Suppressor macrophage treated with lipopolysaccharide for 4 hours (primary cell): Measurements from ENCODE around the gene RBM6.
"Not testable (repeated sequence)": the region's sequence is repeated elsewhere in the genome, so short reads cannot be mapped to it uniquely, and the experiment has no call there.

Source experiments
- DNase-seq: peaks from one replicate; pipeline ENCODE4 v3.0.0-alpha.2; 2020

Gene RBM6

GRCh38 chr3:49994476-49994875, 54.5 kb downstream of the RBM6 start:
- no peak for DNase-seq

DNA sequence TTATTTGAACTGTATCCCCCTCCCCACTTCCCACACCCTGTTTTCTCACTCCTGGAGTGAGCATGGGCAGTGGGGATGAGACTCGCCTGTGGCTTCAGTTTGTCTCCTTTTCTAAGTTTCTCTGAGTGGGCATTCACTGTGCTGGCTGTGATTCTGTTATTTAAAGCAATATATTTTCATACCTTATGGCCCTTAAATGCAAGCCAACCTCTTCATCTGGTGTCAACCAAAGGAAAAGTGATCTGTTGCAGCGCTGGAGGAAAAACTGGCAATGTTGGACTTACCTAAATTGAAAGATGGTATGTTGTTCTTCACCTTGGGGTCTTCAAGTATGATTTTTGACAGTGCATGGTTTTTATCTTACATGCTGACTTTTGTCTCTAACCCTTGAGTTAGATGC, 56.1 kb downstream of the RBM6 start:
- no peak for DNase-seq

DNA sequence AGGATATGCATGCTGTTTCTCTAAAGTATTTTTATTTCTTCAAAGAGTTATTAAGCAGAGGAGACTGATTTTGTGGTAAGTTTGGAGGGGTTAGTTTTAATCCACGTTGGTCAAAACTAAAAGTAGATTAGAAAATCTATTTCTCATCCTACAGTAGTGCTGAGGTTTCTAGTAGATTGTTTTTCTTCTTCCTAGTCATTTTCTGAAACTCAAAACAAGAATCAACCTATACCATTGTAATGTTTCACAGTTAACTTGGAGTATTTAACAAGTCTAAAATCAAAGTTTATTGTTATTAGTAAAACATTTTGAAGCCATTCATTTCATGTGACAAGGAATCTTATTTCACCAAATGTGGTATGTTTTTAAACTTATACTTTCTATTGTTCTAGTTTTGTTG, 57.9 kb downstream of the RBM6 start:
- no peak for DNase-seq

- no peak for DNase-seq
Measured at GRCh38 chr3:49998326-49998725, 58.4 kb downstream of the RBM6 start.

GRCh38 chr3:50001511-50001910, 61.6 kb downstream of the RBM6 start:
- DNase-seq, result no peak

GRCh38 chr3:50003216-50003615, 63.3 kb downstream of the RBM6 start:
- DNase-seq, result no peak

- DNase-seq, result no peak
Measured at GRCh38 chr3:50003824-50004223, 63.9 kb downstream of the RBM6 start.

GRCh38 chr3:50008931-50009330, 69.0 kb downstream of the RBM6 start:
- no peak for DNase-seq

DNA sequence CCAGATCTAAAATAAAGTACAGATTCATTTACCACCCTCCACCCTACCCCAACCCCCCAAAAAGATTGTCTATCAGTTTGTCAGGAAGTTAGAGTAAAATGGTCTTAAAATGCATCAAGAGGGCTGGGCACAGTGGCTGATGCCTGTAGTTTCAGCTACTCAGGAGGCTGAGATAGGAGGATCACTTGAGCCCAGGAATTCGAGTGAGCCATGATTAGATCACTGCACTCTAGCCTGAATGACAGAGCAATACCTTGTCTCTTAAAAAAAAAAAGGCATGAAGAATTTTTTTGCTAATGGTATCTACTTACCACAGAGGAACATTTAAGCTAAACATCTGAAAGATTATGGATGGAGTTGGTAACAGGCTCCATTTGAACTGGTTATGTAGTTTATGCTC, 71.0 kb downstream of the RBM6 start:
- DNase-seq, result no peak

DNA sequence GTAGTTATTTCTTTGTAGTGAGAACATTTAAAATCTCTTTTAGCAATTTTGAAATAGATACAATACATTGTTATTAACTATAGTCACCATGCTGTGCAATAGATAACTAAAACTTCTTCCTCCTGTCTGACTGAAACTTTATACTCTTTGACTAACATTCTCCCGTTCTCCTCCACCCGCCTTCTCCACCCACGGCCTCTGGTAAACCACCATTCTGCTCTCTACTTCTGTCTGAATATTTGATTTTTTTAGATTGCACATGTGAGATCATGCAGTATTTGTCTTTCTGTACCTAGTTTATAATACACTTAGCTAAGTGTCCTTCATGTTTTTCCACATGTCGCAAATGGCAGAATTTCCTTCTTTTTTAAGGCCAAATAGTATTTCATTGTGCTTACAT, 76.0 kb downstream of the RBM6 start:
- no peak for DNase-seq

DNA sequence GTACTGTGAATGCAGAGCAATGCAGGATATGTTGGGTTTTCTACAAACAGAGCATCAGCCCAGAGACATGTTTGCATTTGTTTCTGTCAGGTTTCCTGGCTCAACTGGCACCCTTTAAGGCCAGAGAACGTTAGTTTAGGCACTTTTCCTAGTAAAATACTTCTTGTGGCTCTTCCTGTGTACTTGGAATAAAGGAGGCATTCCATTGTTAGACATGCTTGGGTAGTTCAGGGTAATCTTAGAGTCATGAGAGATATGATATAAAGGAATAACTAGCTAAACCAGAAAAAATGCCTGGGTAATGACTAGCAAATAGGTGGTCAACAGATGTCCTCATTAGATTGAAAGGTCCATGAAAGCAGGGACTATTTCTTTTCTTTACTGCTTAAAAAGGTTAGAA, 88.4 kb downstream of the RBM6 start:
- no peak for DNase-seq

- not testable (repeated sequence) for DNase-seq
Measured at GRCh38 chr3:50031201-50031600, 91.3 kb downstream of the RBM6 start.

DNA sequence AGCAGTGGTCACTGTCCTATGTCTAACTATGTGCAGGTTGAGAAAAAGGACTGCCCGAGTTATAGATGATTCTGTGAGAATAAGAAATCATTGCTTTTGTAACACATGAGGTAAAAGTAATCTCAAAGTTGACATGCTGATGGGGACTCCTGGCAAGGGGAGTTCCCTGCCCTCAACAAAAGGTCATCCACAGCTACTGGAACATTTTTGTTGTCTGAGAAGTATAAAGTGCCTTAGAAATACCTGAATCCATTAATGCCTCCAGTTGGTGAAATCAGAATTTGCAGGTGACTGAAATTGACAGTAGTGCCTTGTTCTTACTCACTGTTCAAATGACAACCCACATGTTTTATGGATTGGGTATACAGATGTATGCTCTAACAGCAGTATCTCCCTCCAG, 105.0 kb downstream of the RBM6 start:
- DNase-seq, result no peak

DNA sequence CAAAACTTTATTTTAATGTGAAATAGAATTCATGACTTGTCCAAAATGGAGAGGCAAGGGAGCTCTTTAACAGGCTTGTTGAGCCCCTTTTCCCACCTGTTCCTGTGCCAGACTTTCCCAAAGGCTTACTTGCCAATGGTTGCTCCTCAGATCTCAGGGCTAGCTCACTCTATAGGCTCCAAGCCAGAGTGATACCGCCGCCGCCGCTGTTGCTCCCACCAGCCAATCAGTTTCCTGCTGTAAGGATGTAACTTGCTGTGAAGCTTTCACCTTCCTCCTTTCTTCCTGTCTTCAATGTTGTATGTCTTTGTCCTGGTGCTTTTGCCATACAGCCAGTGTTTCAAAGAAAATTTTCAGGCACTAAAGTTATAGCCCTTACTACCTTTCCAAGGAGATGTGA, 107.5 kb downstream of the RBM6 start:
- no peak for DNase-seq

GRCh38 chr3:50050361-50050760, 110.4 kb downstream of the RBM6 start:
- DNase-seq, result no peak

GRCh38 chr3:50057756-50058155, 117.8 kb downstream of the RBM6 start:
- no peak for DNase-seq

- DNase-seq, result no peak
Measured at GRCh38 chr3:50068134-50068533, 128.2 kb downstream of the RBM6 start.

DNA sequence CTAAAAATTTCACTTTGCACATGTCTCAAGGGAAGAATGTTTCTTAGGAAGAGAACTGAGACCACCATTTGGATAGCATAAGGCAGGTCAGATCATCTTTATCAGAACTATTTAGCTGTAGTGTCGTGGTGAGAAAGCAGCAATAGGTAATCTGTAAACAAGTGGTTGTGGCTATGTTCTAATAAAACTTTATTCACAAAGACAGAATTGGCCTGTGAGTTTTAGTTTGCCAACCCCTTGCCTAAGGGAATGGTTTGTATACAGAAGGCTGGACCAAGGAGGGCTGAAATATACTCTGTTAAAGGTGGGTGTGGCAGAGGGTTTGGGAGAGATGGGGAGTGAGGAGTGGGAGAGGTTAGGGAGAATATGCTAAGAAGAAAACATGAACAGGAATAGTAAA, 138.1 kb downstream of the RBM6 start:
- no peak for DNase-seq

- no peak for DNase-seq
Measured at GRCh38 chr3:50078622-50079021, 138.7 kb downstream of the RBM6 start.

DNA sequence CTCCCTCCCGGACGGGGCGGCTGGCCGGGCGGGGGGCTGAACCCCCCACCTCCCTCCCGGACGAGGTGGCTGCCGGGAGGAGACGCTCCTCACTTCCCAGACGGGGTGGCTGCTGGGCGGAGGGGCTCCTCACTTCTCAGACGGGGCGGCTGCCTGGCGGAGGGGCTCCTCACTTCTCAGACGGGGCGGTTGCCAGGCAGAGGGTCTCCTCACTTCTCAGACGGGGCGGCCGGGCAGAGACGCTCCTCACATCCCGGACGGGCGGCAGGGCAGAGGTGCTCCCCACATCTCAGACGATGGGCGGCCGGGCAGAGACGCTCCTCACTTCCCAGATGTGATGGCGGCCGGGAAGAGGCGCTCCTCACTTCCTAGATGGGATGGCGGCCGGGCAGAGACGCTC, 145.0 kb downstream of the RBM6 start:
- DNase-seq, result not testable (repeated sequence)

- DNase-seq, result peak; percentile 94
Measured at GRCh38 chr3:50088725-50089608, 149.0 kb downstream of the RBM6 start, which contains the start of gene RBM5. Gene RBM5, plus strand, starts transcription at chr3:50088919. Its CDS starts 1,516 bp downstream, at chr3:50090435.

- DNase-seq, result no peak
Measured at GRCh38 chr3:50089609-50089945, 149.6 kb downstream of the RBM6 start.

GRCh38 chr3:50090984-50091383, 151.0 kb downstream of the RBM6 start:
- no peak for DNase-seq

DNA sequence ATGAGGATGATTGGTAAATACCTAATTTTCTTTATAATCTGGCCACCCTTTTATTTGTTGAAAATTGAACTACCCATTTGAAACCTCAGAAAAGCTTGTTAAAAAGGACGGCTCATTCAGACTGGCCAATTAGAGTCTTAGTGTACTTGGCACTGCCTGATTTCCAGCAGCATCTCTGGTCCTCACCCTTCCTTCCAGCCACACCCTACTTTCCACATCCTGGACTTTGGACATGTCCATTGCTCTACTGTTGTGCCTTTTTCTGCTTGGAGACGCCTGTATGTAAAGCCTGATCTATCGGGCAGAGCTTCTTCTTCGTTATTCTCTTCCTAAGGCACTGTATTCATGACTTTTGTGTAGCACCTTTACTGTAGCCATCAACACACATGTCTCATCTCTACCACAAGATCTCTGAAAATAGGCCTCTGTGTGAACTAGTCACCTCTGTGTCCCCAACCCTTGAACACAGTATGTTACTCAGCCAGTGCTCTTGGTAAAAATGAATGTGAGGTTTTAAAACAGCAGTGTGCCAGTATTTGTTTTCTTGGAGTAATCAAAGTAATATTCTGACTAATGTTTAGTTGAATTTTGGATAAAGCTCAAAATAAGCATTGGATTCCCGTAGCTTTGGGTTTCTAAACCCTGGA, 155.5 kb downstream of the RBM6 start:
- DNase-seq, result no peak

DNA sequence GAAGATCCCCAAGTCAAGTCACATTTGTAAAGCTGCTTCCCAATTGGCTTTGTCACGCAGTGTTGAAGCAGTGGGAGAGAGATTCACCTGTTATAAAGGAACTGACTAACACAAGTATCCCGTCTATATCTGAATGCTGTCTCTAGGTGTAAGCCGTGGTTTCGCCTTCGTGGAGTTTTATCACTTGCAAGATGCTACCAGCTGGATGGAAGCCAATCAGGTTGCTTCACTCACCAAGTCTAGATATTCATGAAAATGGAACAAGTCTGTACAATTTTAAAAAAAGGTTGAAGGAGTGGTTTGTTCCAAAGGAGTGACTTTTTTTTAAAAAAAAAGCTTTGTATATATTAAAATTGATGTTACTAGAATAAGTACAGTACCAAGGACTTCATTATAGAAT, 160.4 kb downstream of the RBM6 start:
- no peak for DNase-seq
